CD14-positive monocyte (primary cell): ENCODE data around the gene NSMCE1. TPM values are rescaled to one million over a fixed set of nuclear protein-coding genes. Genes with fewer than 3 reads are reported as not detected.

Source experiments
- DNase-seq, 3 donors: peaks; one replicate each; pipeline ENCODE4 v3.0.0-alpha.2; 2011 to 2022
- H2AFZ ChIP-seq: 2 replicates; pipeline ENCODE4 v1.6.0; 2012; ENCODE audit warnings: mild to moderate bottlenecking, low read depth, low read length, inconsistent platforms; ENCODE audit not compliant: insufficient read depth, poor library complexity, severe bottlenecking
- H3K27ac ChIP-seq, 2 donors: 1 replicate in 1 of 2; 2 replicates in 1 of 2; pipeline ENCODE4 v1.5.1; 2012 to 2013; ENCODE audit warnings: low read length in 2 of 2, control low read depth in 1 of 2, inconsistent platforms in 1 of 2, low read depth in 1 of 2, mild to moderate bottlenecking in 1 of 2
- H3K27me3 ChIP-seq, 2 donors: one replicate each; pipeline versions ENCODE4 v1.6.0 to v1.6.1; 2011 to 2013; ENCODE audit warnings: low read length in 2 of 2; ENCODE audit not compliant: control insufficient read depth in 2 of 2, insufficient read depth in 2 of 2
- H3K36me3 ChIP-seq, 2 donors: replicated peaks in 1 of 2; 1 replicate in 1 of 2; 2 replicates in 1 of 2; pipeline versions ENCODE4 v1.5.1 to v1.6.1; 2012 to 2013; ENCODE audit warnings: low read length in 2 of 2, control low read depth in 1 of 2, inconsistent platforms in 1 of 2, mild to moderate bottlenecking in 1 of 2; ENCODE audit not compliant: insufficient read depth in 2 of 2, control insufficient read depth in 1 of 2
- H3K4me1 ChIP-seq, 2 donors: 1 replicate in 1 of 2; 2 replicates in 1 of 2; pipeline versions ENCODE4 v1.5.1 to v1.6.1; 2012 to 2013; ENCODE audit warnings: low read length in 2 of 2, control low read depth in 1 of 2, inconsistent platforms in 1 of 2, mild to moderate bottlenecking in 1 of 2, moderate library complexity in 1 of 2; ENCODE audit not compliant: insufficient read depth in 2 of 2, control insufficient read depth in 1 of 2
- H3K4me2 ChIP-seq: replicated peaks from 2 replicates; pipeline ENCODE3; 2012; ENCODE audit warnings: low read length, moderate library complexity, mild to moderate bottlenecking; ENCODE audit not compliant: poor library complexity, severe bottlenecking; ENCODE audit errors: extremely low read depth
- H3K4me3 ChIP-seq, 3 experiments: fragments of 200-600 bp in 1 of 3; sonication (generic) in 1 of 3; replicated peaks in 1 of 3; 1 replicate in 2 of 3; 2 replicates in 1 of 3; pipeline ENCODE4 v1.5.1; 2011 to 2013; ENCODE audit warnings: low read length in 3 of 3, mild to moderate bottlenecking in 3 of 3, control low read depth in 2 of 3, low read depth in 2 of 3, inconsistent platforms in 1 of 3, moderate library complexity in 1 of 3
- H3K79me2 ChIP-seq: 2 replicates; pipeline ENCODE4 v1.6.0; 2012; ENCODE audit warnings: mild to moderate bottlenecking, control low read depth, inconsistent platforms, low read length, moderate library complexity; ENCODE audit not compliant: insufficient read depth
- H3K9ac ChIP-seq: 2 replicates; pipeline ENCODE4 v1.6.0; 2017; ENCODE audit warnings: low read length, mild to moderate bottlenecking; ENCODE audit not compliant: insufficient read depth, poor library complexity, severe bottlenecking
- H3K9me3 ChIP-seq, 2 donors: replicated peaks in 1 of 2; 1 replicate in 1 of 2; 2 replicates in 1 of 2; pipeline versions ENCODE4 v1.5.1 to v1.6.1; 2012 to 2013; ENCODE audit warnings: low read length in 2 of 2, control low read depth in 1 of 2; ENCODE audit not compliant: control insufficient read depth in 1 of 2, insufficient read depth in 1 of 2
- H4K20me1 ChIP-seq: 2 replicates; pipeline ENCODE4 v1.6.0; 2012; ENCODE audit warnings: mild to moderate bottlenecking, low read length, control low read depth, moderate library complexity; ENCODE audit not compliant: insufficient read depth
- H3K27ac Mint-ChIP-seq, 7 donors: one replicate each; pipeline ENCODE4 v1.8.0; 2020; ENCODE audit warnings: mild to moderate bottlenecking in 7 of 7, mixed read lengths in 7 of 7, moderate library complexity in 6 of 7, inconsistent platforms in 2 of 7
- H3K27me3 Mint-ChIP-seq, 3 donors: one replicate each; pipeline ENCODE4 v1.8.0; 2021 to 2022; ENCODE audit warnings: low read depth in 3 of 3, mild to moderate bottlenecking in 3 of 3, mixed read lengths in 3 of 3, moderate library complexity in 3 of 3, inconsistent platforms in 1 of 3
- H3K36me3 Mint-ChIP-seq, 2 donors: one replicate each; pipeline ENCODE4 v1.8.0; 2020; ENCODE audit warnings: mixed read lengths in 2 of 2, inconsistent platforms in 1 of 2, mild to moderate bottlenecking in 1 of 2
- H3K4me1 Mint-ChIP-seq: one replicate; pipeline ENCODE4 v1.8.0; 2020; ENCODE audit warnings: mild to moderate bottlenecking, mixed read lengths
- H3K4me3 Mint-ChIP-seq, 2 donors: one replicate each; pipeline ENCODE4 v1.8.0; 2020; ENCODE audit warnings: mild to moderate bottlenecking in 2 of 2, mixed read lengths in 2 of 2, moderate library complexity in 1 of 2
- H3K9me3 Mint-ChIP-seq, 7 donors: one replicate each; pipeline ENCODE4 v1.8.0; 2020 to 2022; ENCODE audit warnings: mixed read lengths in 7 of 7, mild to moderate bottlenecking in 6 of 7, moderate library complexity in 6 of 7, inconsistent platforms in 2 of 7
- CTCF ChIP-seq: fragments of 200-600 bp; IDR thresholded peaks from one replicate; pipeline ENCODE4 v1.8.0; 2022; ENCODE audit warnings: antibody characterized with exemption, mild to moderate bottlenecking
- whole genome bisulfite sequencing: methylation state at CpG from one replicate; pipeline ENCODE4 v1.1.5; 2013; ENCODE audit warnings: missing lambda C conversion rate; ENCODE audit not compliant: insufficient coverage; 5-methylcytosine and 5-hydroxymethylcytosine counted together
- intact Hi-C, 2 donors: fragments of 100-400 bp; cut with micrococcal nuclease; formaldehyde crosslinking; loops; one replicate each; pipeline versions ENCODE4 v1.15.0 to v1.15.1; 2023
- polyA plus RNA-seq, 3 donors: library from polyadenylated mRNA; depleted of rRNA in 1 of 3; unstranded in 2 of 3; stranded (reverse) in 1 of 3; fragments of 300-500 nt in 2 of 3; fragments of >200 nt in 1 of 3; fragmentation: Illumina TruSeq in 2 of 3; gene quantifications; 1 replicate in 2 of 3; 2 replicates in 1 of 3; pipeline ENCODE4 v1.2.3, GENCODE V29; 2012 to 2021

Gene NSMCE1
- polyA plus RNA-seq, 3 donors = 19.6 to 85.2 (median 82.6) TPM

DNA sequence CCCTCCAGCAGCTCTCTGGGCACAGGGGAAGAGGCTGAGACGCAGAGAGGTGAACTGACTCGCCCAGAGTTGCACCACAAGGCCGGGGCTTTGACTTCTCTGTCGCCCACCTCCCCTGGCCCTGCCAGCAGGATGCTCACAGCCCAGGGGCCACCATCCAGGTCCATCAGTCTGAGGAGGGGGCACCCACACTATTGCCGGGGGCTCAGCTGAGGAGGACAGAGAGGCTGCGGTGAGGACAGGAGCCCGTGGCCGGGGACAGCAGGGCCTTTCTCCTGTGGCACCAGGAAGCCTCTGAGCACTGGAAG, 32.7 kb downstream of the NSMCE1 start:
- Histone ChIP-seq H3K27ac (peak overlapping the region in 1 of 2 donors; percentile 54), H3K4me1 (peaks cover 36 to 54% of the 10 kb centered on the region in 2 donors), H3K9me3 (no peaks in the 10 kb centered on the region), H3K36me3 (peaks cover 9 to 26% of the 10 kb centered on the region in 2 donors), H4K20me1 (no peaks in the 10 kb centered on the region), H3K9ac (no peak overlapping the region), H3K79me2 (no peaks in the 10 kb centered on the region), H3K4me2 (peak overlapping the region; percentile 77), H3K27me3 (no peaks in the 10 kb centered on the region), H2AFZ (peak overlapping the region; percentile 80), H3K4me3 (peak overlapping the region in 1 of 3 experiments; percentile 71)
- peaks cover 36 to 46% of the 10 kb centered on the region in 2 donors for H3K36me3 Mint-ChIP-seq
- intact Hi-C loops = loop anchor here (2.0 to 5.0 kb wide), 4 partner anchors 81 to 221 kb away; no protein-coding TSS in a partner anchor
- no peaks in the 10 kb centered on the region for H3K9me3 Mint-ChIP-seq
- no peak for DNase-seq
- peaks cover 47% of the 10 kb centered on the region for H3K4me1 Mint-ChIP-seq
- WGBS = 77% methylated on average over 8 of the region's 8 CpGs
- H3K27me3 Mint-ChIP-seq = peaks cover 0 to 8% (median 2%) of the 10 kb centered on the region in 3 donors
- H3K27ac Mint-ChIP-seq = peak overlapping the region in 4 of 7 donors; percentile 15 to 83 (median 45)
- H3K4me3 Mint-ChIP-seq = peak overlapping the region; percentile 80 to 89
- TF ChIP-seq CTCF = no peak

DNA sequence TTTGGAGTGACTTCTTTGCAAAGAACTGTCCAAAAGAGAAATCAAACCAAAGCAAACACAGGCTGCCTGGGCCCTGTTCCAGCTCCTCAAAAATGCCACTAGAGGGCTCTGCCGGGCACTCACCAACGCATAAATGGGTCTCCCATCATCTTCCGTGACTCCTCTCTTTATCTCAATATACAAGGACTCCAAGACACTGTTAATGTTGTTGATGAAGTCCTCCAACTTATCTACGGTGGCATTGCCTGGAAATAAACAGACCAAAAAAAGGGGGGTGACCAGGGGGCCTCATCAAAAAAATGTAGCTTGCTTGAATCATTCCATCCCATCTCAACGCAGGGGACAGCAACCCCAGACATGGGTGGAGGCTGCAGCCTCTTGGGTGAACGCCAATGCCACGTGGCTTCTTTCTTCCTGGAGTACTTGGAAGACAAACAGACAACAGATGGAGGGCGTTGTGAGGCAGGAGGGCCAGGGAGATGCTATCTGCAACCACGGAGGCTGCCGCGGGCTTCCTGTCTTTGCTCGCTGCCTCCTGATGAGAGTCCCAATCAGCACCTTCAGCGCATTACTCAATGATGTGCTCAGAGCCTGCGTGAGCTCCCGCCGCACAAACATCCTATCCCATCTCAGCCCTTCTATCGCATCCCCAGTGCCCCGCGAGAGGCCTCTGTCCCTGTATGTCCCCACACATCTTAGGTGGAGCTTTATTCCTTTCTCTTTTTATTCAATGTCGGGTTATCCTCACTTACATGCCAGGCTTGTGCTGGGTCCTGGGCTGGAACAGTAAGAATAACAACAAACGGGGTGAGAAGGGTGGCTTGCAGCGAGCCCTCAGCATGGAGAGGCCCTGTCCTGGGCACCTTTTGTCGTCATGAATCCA, 33.3 kb downstream of the NSMCE1 start:
- peaks cover 41 to 48% of the 10 kb centered on the region in 2 donors for H3K36me3 Mint-ChIP-seq
- 10% methylated on average over 17 of the region's 23 CpGs for WGBS
- no peaks in the 10 kb centered on the region for H3K9me3 Mint-ChIP-seq
- DNase-seq = peak; percentile 47 to 66 (median 66)
- Histone ChIP-seq H3K4me1 (peaks cover 36 to 53% of the 10 kb centered on the region in 2 donors), H3K9ac (peak overlapping the region; percentile 44), H2AFZ (peak overlapping the region; percentile 80), H3K79me2 (no peaks in the 10 kb centered on the region), H3K4me3 (peak overlapping the region; percentile 10 to 71 (median 29)), H3K36me3 (peaks cover 15 to 32% of the 10 kb centered on the region in 2 donors), H3K27me3 (no peaks in the 10 kb centered on the region), H3K9me3 (no peaks in the 10 kb centered on the region), H4K20me1 (no peaks in the 10 kb centered on the region), H3K4me2 (peak overlapping the region; percentile 77), H3K27ac (peak overlapping the region in 1 of 2 donors; percentile 54)
- H3K4me3 Mint-ChIP-seq = peak overlapping the region; percentile 80 to 89
- intact Hi-C loops = loop anchor here (2.0 to 5.0 kb wide), 4 partner anchors 82 to 222 kb away; no protein-coding TSS in a partner anchor
- H3K27me3 Mint-ChIP-seq = peaks cover 0 to 7% (median 2%) of the 10 kb centered on the region in 3 donors
- H3K4me1 Mint-ChIP-seq = peaks cover 52% of the 10 kb centered on the region
- TF ChIP-seq CTCF = peak; percentile 86
- peak overlapping the region in 4 of 7 donors; percentile 15 to 83 (median 45) for H3K27ac Mint-ChIP-seq
